ENCODE data around the gene ITPR2.

- TF ChIP-seq CTCF (IDR thresholded peaks at IDR 0.05; ENCODE audit: low read depth, low read length), result peak; percentile 79
- no peak for TF ChIP-seq EZH2phosphoT487 (IDR thresholded peaks at IDR 0.05; ENCODE audit: low read depth)
Observed at GRCh38 chr12:26524862-26525465, 308.0 kb downstream of the ITPR2 start.

Measured in OCI-LY3 (cell line).